ENCODE measurements around the gene RHBDF1. TPM values are rescaled to one million over a fixed set of nuclear protein-coding genes. Genes with fewer than 3 reads are reported as not detected.

The RHBDF1 gene
- total and polyA plus RNA-seq, 9 of the 15 experiments (the other 6 are each of a cell fraction or from before 2014, with no cell fraction given), result 1.0 to 8.2 (median 4.2) TPM

DNA sequence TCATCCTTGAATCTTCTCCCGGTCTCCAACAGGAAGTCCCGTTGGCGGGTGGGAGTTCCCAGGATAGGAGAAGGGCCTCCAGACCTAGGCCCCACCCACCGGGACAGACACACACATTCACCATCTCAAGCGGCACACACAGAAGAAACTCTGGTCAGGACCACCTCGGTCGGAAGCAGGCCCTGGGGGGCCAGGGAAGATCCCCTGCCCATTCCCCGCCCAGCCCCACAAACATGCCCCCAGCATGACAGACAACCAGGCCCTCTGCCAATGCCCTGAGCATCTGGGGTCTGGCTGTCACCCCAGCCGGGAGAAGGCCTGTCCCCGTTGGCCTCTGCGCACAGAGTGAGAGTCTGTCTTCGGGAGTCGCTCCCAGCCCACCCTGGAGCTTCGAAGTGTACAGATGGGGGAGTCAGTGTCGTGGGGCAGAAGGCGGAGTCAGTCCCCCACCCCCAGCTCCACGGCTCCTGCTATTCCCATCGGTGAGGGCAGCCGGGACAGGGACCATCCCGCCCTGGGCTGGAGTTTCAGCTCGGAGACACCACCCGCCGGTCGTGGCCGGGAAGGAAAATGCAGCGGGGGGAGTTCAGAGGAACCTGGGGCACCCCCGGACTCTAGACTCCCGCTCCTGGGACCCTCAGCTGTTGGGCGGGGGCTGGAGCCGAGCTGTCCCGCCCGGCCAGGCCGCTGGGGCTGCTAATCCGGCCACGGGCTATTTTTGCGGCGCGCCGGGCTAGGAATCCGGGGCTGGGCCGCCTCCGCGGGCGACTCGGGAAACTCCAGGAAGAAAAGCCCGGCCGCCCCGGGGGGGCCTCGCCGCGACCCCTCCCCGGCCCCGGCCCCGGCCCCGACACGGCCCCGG lies 660 bp downstream of the RHBDF1 start (continued):
- TF ChIP-seq, protein P1, sequence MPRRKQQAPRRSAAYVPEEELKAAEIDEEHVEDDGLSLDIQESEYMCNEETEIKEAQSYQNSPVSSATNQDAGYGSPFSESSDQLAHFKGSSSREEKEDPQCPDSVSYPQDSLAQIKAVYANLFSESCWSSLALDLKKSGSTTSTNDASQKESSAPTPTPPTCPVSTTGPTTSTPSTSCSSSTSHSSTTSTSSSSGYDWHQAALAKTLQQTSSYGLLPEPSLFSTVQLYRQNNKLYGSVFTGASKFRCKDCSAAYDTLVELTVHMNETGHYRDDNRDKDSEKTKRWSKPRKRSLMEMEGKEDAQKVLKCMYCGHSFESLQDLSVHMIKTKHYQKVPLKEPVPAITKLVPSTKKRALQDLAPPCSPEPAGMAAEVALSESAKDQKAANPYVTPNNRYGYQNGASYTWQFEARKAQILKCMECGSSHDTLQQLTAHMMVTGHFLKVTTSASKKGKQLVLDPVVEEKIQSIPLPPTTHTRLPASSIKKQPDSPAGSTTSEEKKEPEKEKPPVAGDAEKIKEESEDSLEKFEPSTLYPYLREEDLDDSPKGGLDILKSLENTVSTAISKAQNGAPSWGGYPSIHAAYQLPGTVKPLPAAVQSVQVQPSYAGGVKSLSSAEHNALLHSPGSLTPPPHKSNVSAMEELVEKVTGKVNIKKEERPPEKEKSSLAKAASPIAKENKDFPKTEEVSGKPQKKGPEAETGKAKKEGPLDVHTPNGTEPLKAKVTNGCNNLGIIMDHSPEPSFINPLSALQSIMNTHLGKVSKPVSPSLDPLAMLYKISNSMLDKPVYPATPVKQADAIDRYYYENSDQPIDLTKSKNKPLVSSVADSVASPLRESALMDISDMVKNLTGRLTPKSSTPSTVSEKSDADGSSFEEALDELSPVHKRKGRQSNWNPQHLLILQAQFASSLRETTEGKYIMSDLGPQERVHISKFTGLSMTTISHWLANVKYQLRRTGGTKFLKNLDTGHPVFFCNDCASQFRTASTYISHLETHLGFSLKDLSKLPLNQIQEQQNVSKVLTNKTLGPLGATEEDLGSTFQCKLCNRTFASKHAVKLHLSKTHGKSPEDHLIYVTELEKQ (CRISPR knock-in tag; IDR thresholded peaks at IDR 0.05), result no peak
- TF ChIP-seq, protein P2, sequence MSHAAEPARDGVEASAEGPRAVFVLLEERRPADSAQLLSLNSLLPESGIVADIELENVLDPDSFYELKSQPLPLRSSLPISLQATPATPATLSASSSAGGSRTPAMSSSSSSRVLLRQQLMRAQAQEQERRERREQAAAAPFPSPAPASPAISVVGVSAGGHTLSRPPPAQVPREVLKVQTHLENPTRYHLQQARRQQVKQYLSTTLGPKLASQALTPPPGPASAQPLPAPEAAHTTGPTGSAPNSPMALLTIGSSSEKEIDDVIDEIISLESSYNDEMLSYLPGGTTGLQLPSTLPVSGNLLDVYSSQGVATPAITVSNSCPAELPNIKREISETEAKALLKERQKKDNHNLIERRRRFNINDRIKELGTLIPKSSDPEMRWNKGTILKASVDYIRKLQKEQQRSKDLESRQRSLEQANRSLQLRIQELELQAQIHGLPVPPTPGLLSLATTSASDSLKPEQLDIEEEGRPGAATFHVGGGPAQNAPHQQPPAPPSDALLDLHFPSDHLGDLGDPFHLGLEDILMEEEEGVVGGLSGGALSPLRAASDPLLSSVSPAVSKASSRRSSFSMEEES (CRISPR knock-in tag; IDR thresholded peaks at IDR 0.05), result no peak
- no peak for TF ChIP-seq PYGO2 (tag; IDR thresholded peaks at IDR 0.05)
- no peak for TF ChIP-seq CREB3L1 (IDR thresholded peaks at IDR 0.05; ENCODE audit: borderline replicate concordance, low read depth)
- no peak for TF ChIP-seq TRIM24 (IDR thresholded peaks at IDR 0.05)
- TF ChIP-seq ZNF274 (IDR thresholded peaks at IDR 0.05; ENCODE audit: borderline replicate concordance, low read depth, low read length), result no peak
- TF ChIP-seq ZNF224 (CRISPR knock-in tag; IDR thresholded peaks at IDR 0.05), result no peak
- no peak for TF ChIP-seq BRF1 (IDR thresholded peaks at IDR 0.05; ENCODE audit: borderline replicate concordance, extremely low read depth, insufficient read length)
- no peak for TF ChIP-seq EZH2 (IDR thresholded peaks at IDR 0.05; ENCODE audit: borderline replicate concordance, low read depth, low read length)
- no peak for TF ChIP-seq ZNF3 (CRISPR knock-in tag; IDR thresholded peaks at IDR 0.05)
- TF ChIP-seq ZFX (CRISPR knock-in tag; IDR thresholded peaks at IDR 0.05), result peak; percentile 30
- TF ChIP-seq PURB (CRISPR knock-in tag; IDR thresholded peaks at IDR 0.05; ENCODE audit: low read depth), result no peak
- TF ChIP-seq ZNF780A (CRISPR knock-in tag; IDR thresholded peaks at IDR 0.05), result no peak
- no peak for TF ChIP-seq BHLHE40 (IDR thresholded peaks at IDR 0.05; ENCODE audit: low read length)
- TF ChIP-seq AFF1 (IDR thresholded peaks at IDR 0.05; ENCODE audit: low read depth in 1 of 2, partially characterized antibody in 2 of 2), result no peak
- no peak for TF ChIP-seq NR1H2 (CRISPR knock-in tag; IDR thresholded peaks at IDR 0.05)
- no peak for TF ChIP-seq MXI1 (IDR thresholded peaks at IDR 0.05; ENCODE audit: low read depth, low read length)
